ENCODE results near the gene GNGT1. TPM values are rescaled to one million over a fixed set of nuclear protein-coding genes. Genes with fewer than 3 reads are reported as not detected.
A peak's percentile ranks its signal among the peaks of the same experiment; 100 is the strongest.

Gene GNGT1
- total and polyA plus RNA-seq, 2 experiments from 2014 or later, result not detected

GRCh38 chr7:93894966-93895640, 11.3 kb upstream of the GNGT1 start:
- Histone ChIP-seq H3K79me2 (ENCODE audit: insufficient read depth) (no peaks in the 10 kb centered on the region), H3K9ac (no peak overlapping the region), H3F3A (ENCODE audit: insufficient read depth) (no peaks in the 10 kb centered on the region; the same call in 1 of the 2 replicates), H3K9me3 (ENCODE audit: low read depth) (no peaks in the 10 kb centered on the region), H2AFZ (no peak overlapping the region), H3K4me2 (ENCODE audit: unreplicated experiment) (no peak overlapping the region), H3K9me2 (ENCODE audit: insufficient read depth) (no peaks in the 10 kb centered on the region), H4K20me1 (ENCODE audit: insufficient read depth) (no peaks in the 10 kb centered on the region), H3K27ac (no peak overlapping the region), H3K27me3 (replicated peaks; ENCODE audit: insufficient read depth) (no peaks in the 10 kb centered on the region), H3K4me3 (no peak overlapping the region), H3K4me1 (ENCODE audit: insufficient read depth) (peaks cover 7% of the 10 kb centered on the region; the same call in 1 of the 2 replicates), H3K36me3 (ENCODE audit: low read depth) (no peaks in the 10 kb centered on the region)
- no peak for TF ChIP-seq EZH2 (IDR thresholded peaks at IDR 0.05; ENCODE audit: insufficient read depth, poor library complexity, severe bottlenecking)
- no peak for TF ChIP-seq EZH2phosphoT487 (IDR thresholded peaks at IDR 0.05; ENCODE audit: insufficient read depth, low read depth)
- DNase-seq, result no peak
- in situ Hi-C loops (cut with MboI), result no loop called here
- 76 to 90% methylated on average over 3 of the region's 3 CpGs for WGBS, 2 experiments (ENCODE audit: low coverage in 1 of 2, low lambda C conversion rate in 2 of 2, missing lambda C conversion rate in 2 of 2)

- 88 to 94% methylated on average over 4 of the region's 4 CpGs for WGBS, 2 experiments (ENCODE audit: low coverage in 1 of 2, low lambda C conversion rate in 2 of 2, missing lambda C conversion rate in 2 of 2)
- peaks cover 7% of the 10 kb centered on the region; the same call in 1 of the 2 replicates for H3K4me1 ChIP-seq (ENCODE audit: insufficient read depth)
- no peaks in the 10 kb centered on the region for H3K9me3 ChIP-seq (ENCODE audit: low read depth)
- no peak overlapping the region for H3K4me3 ChIP-seq
- no peaks in the 10 kb centered on the region for H3K27me3 ChIP-seq (replicated peaks; ENCODE audit: insufficient read depth)
- H3K9ac ChIP-seq, result no peak overlapping the region
- TF ChIP-seq EZH2 (IDR thresholded peaks at IDR 0.05; ENCODE audit: insufficient read depth, poor library complexity, severe bottlenecking) (no peak), EZH2phosphoT487 (IDR thresholded peaks at IDR 0.05; ENCODE audit: insufficient read depth, low read depth) (no peak)
- in situ Hi-C loops (cut with MboI), result no loop called here
- H3F3A ChIP-seq (ENCODE audit: insufficient read depth), result no peaks in the 10 kb centered on the region
- no peak for DNase-seq
- H3K9me2 ChIP-seq (ENCODE audit: insufficient read depth), result no peaks in the 10 kb centered on the region
- H3K27ac ChIP-seq, result no peak overlapping the region
- H2AFZ ChIP-seq, result no peak overlapping the region
- H3K4me2 ChIP-seq (ENCODE audit: unreplicated experiment), result no peak overlapping the region
- no peaks in the 10 kb centered on the region for H3K36me3 ChIP-seq (ENCODE audit: low read depth)
- H3K79me2 ChIP-seq (ENCODE audit: insufficient read depth), result no peaks in the 10 kb centered on the region
- H4K20me1 ChIP-seq (ENCODE audit: insufficient read depth), result no peaks in the 10 kb centered on the region
Measured at GRCh38 chr7:93895859-93896600, 10.3 kb upstream of the GNGT1 start.

- TF ChIP-seq EZH2phosphoT487 (IDR thresholded peaks at IDR 0.05; ENCODE audit: insufficient read depth, low read depth), result no peak
- TF ChIP-seq EZH2 (IDR thresholded peaks at IDR 0.05; ENCODE audit: insufficient read depth, poor library complexity, severe bottlenecking), result no peak
- no peaks in the 10 kb centered on the region for H4K20me1 ChIP-seq (ENCODE audit: insufficient read depth)
- no peaks in the 10 kb centered on the region for H3K9me3 ChIP-seq (ENCODE audit: low read depth)
- no peak overlapping the region for H3K27ac ChIP-seq
- H3F3A ChIP-seq (ENCODE audit: insufficient read depth), result no peaks in the 10 kb centered on the region
- H3K9me2 ChIP-seq (ENCODE audit: insufficient read depth), result no peaks in the 10 kb centered on the region
- 48 to 58% methylated on average over 2 of the region's 2 CpGs for WGBS, 2 experiments (ENCODE audit: low coverage in 1 of 2, low lambda C conversion rate in 2 of 2, missing lambda C conversion rate in 2 of 2)
- no peak overlapping the region for H2AFZ ChIP-seq
- no peaks in the 10 kb centered on the region for H3K36me3 ChIP-seq (ENCODE audit: low read depth)
- peaks cover 7% of the 10 kb centered on the region; the same call in 1 of the 2 replicates for H3K4me1 ChIP-seq (ENCODE audit: insufficient read depth)
- no peak for DNase-seq
- no peaks in the 10 kb centered on the region for H3K27me3 ChIP-seq (replicated peaks; ENCODE audit: insufficient read depth)
- no peak overlapping the region for H3K4me2 ChIP-seq (ENCODE audit: unreplicated experiment)
- H3K9ac ChIP-seq, result no peak overlapping the region
- in situ Hi-C loops (cut with MboI), result no loop called here
- no peak overlapping the region for H3K4me3 ChIP-seq
- H3K79me2 ChIP-seq (ENCODE audit: insufficient read depth), result no peaks in the 10 kb centered on the region
Measured at GRCh38 chr7:93897680-93898079, 8.7 kb upstream of the GNGT1 start.

- H3K9me3 ChIP-seq (ENCODE audit: low read depth), result no peaks in the 10 kb centered on the region
- WGBS, 2 experiments (ENCODE audit: low coverage in 1 of 2, low lambda C conversion rate in 2 of 2, missing lambda C conversion rate in 2 of 2), result 96 to 100% methylated on average over 1 of the region's 1 CpG
- no peak for TF ChIP-seq EZH2 (IDR thresholded peaks at IDR 0.05; ENCODE audit: insufficient read depth, poor library complexity, severe bottlenecking)
- TF ChIP-seq EZH2phosphoT487 (IDR thresholded peaks at IDR 0.05; ENCODE audit: insufficient read depth, low read depth), result no peak
- H3K79me2 ChIP-seq (ENCODE audit: insufficient read depth), result no peaks in the 10 kb centered on the region
- H3K9me2 ChIP-seq (ENCODE audit: insufficient read depth), result no peaks in the 10 kb centered on the region
- H3K4me2 ChIP-seq (ENCODE audit: unreplicated experiment), result no peak overlapping the region
- peak; percentile 51 for DNase-seq
- no peak overlapping the region for H2AFZ ChIP-seq
- H3K4me1 ChIP-seq (ENCODE audit: insufficient read depth), result no peaks in the 10 kb centered on the region
- no peaks in the 10 kb centered on the region for H3F3A ChIP-seq (ENCODE audit: insufficient read depth)
- in situ Hi-C loops (cut with MboI), result loop anchor here (10.0 kb wide), 2 partner anchors 182 to 372 kb away; no protein-coding TSS in a partner anchor
- no peak overlapping the region for H3K4me3 ChIP-seq
- no peaks in the 10 kb centered on the region for H3K36me3 ChIP-seq (ENCODE audit: low read depth)
- H3K9ac ChIP-seq, result no peak overlapping the region
- no peaks in the 10 kb centered on the region for H3K27me3 ChIP-seq (replicated peaks; ENCODE audit: insufficient read depth)
- H4K20me1 ChIP-seq (ENCODE audit: insufficient read depth), result no peaks in the 10 kb centered on the region
- H3K27ac ChIP-seq, result no peak overlapping the region
Measured at GRCh38 chr7:93902777-93903423, 3.5 kb upstream of the GNGT1 start.
